AG04450 (cell line): ENCODE data around the gene PRM3. TPM values are rescaled to one million over a fixed set of nuclear protein-coding genes. Genes with fewer than 3 reads are reported as not detected.
"Not testable (repeated sequence)": the region's sequence is repeated elsewhere in the genome, so short reads cannot be mapped to it uniquely, and the experiment has no call there.

Experiments used
- CTCF ChIA-PET: fragments of 300-600, 350-600 bp; formaldehyde crosslinking; extraction: SDS; loops from one replicate; lab custom pipeline; 2022; ENCODE audit warnings: antibody characterized with exemption, inconsistent platforms; lab: Charles Lee
- POLR2A ChIA-PET: fragments of 350-600 bp; formaldehyde crosslinking; extraction: SDS; loops from one replicate; lab custom pipeline; 2021; ENCODE audit warnings: antibody characterized with exemption, inconsistent platforms; lab: Yijun Ruan, JAX
- DNase-seq: peaks from one replicate; pipeline ENCODE4 v3.0.0-alpha.2; 2011; ENCODE audit warnings: low read depth, low spot score
- H3K27ac ChIP-seq: one replicate; pipeline ENCODE4 v1.5.1; 2012; ENCODE audit warnings: low read depth, low read length, control low read depth
- H3K27me3 ChIP-seq: one replicate; pipeline ENCODE4 v1.6.0; 2012; ENCODE audit warnings: low read length; ENCODE audit not compliant: control insufficient read depth, insufficient read depth
- H3K4me3 ChIP-seq: 2 replicates; pipeline ENCODE4 v1.5.1; 2011; ENCODE audit warnings: mild to moderate bottlenecking, low read depth, low read length, control low read depth
- H3K9me3 ChIP-seq: 2 replicates; pipeline ENCODE4 v1.5.1; 2012; ENCODE audit warnings: low read length; ENCODE audit not compliant: control insufficient read depth, insufficient read depth
- polyA plus RNA-seq: library from polyadenylated mRNA; depleted of rRNA; stranded (reverse); fragments of >200 nt; gene quantifications from 2 replicates; pipeline ENCODE4 v1.2.3, GENCODE V29; 2011
- TF ChIP-seq, protein P1 (sequence below): IDR thresholded peaks from 2 replicates; pipeline ENCODE4 v1.5.1; 2011; ENCODE audit warnings: low read depth, low read length, control low read depth, inconsistent platforms

PRM3 gene
- polyA plus RNA-seq, 1 experiment = not detected

DNA sequence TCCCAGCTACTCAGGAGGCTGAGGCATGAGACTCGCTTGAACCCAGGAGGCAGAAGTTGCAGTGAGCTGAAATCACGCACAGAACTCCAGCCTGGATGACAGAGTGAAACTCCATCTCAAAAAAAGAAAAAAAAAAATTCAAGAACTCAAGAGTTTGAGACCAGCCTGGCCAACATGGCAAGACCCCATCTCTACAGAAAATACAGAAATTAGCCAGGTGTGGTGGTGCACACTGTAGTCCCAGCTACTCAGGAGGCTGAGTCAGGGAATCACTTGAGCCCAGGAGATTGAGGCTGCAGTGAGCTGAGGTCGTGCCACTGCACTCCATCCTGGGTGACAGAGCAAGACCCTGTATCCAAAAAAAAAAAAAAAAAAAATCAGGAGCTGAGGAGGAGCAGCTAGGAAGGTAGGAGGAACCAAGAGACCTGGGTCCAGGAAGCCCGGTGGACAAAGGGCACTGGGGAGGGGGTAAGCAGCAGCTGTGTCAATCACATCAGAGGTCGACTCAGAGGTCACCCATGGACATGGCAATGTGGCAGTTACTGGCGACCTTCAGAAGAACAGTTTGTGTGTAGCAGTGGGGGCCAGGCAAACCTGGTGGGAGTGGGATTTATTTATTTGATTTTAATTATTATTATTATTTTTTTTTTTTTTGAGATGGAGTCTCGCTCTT lies 18.8 kb upstream of the PRM3 start:
- H3K27ac ChIP-seq = no peak overlapping the region
- H3K9me3 ChIP-seq = no peaks in the 10 kb centered on the region
- no peak for DNase-seq
- H3K4me3 ChIP-seq = no peak overlapping the region
- TF ChIP-seq, protein P1, sequence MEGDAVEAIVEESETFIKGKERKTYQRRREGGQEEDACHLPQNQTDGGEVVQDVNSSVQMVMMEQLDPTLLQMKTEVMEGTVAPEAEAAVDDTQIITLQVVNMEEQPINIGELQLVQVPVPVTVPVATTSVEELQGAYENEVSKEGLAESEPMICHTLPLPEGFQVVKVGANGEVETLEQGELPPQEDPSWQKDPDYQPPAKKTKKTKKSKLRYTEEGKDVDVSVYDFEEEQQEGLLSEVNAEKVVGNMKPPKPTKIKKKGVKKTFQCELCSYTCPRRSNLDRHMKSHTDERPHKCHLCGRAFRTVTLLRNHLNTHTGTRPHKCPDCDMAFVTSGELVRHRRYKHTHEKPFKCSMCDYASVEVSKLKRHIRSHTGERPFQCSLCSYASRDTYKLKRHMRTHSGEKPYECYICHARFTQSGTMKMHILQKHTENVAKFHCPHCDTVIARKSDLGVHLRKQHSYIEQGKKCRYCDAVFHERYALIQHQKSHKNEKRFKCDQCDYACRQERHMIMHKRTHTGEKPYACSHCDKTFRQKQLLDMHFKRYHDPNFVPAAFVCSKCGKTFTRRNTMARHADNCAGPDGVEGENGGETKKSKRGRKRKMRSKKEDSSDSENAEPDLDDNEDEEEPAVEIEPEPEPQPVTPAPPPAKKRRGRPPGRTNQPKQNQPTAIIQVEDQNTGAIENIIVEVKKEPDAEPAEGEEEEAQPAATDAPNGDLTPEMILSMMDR = no peak
- ChIA-PET POLR2A (interaction anchor here (0.7 kb wide), 1 partner anchor 8 kb away, joined by 3 read pairs; no protein-coding TSS in a partner anchor), CTCF (no interaction called here)
- peaks cover 14% of the 10 kb centered on the region for H3K27me3 ChIP-seq

- TF ChIP-seq, protein P1 = no peak
- peaks cover 14% of the 10 kb centered on the region for H3K27me3 ChIP-seq
- DNase-seq = no peak
- H3K27ac ChIP-seq = no peak overlapping the region
- POLR2A ChIA-PET = no interaction called here
- no peak overlapping the region for H3K4me3 ChIP-seq
- CTCF ChIA-PET = interaction anchor here (0.7 kb wide), 1 partner anchor 36 kb away, joined by 3 read pairs; no protein-coding TSS in a partner anchor
- no peaks in the 10 kb centered on the region for H3K9me3 ChIP-seq
These were observed 17.8 kb upstream of the PRM3 start for GRCh38 chr16:11291091-11291703.

DNA sequence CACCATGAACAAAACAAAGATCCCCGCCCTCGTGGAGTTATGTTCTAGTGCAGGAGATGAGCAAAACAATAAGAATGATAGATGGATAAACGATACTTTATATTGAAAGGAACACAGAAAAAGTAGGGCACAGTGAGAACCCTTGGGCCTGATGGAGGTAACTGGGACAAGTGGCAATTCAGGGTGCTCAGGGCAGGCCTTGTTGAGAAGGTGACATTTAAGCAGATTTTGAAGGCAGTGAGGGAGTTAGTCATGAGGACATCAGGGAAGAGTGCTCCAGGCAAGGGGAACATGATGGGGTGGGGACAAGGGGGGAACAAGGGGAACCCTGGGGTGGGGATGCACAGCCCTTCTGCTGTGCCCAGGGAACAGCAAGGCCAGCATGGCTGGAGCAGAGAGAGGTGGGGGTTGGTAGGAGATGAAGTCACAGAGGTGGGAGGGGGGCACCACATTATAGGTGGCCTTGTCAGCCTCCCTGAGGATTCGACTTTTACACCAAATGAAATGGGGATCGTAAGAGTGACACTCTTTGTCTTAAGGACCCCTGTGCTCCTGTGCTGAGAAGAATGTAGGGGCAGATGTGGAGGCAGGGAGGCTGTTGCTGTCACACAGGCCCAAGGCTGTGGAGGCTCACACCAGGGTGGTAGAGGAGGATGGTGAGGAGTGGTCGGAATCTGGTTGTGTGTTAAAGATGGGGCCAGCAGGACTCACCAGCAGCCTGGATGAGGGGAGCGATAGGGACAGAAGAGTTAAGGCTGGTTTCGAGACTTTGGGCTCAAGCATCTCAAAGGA lies 16.9 kb upstream of the PRM3 start:
- DNase-seq = no peak
- Histone ChIP-seq H3K4me3 (no peak overlapping the region), H3K27me3 (peaks cover 12% of the 10 kb centered on the region), H3K9me3 (no peaks in the 10 kb centered on the region), H3K27ac (no peak overlapping the region)
- ChIA-PET CTCF (no interaction called here), POLR2A (no interaction called here)
- TF ChIP-seq, protein P1 = no peak

DNA sequence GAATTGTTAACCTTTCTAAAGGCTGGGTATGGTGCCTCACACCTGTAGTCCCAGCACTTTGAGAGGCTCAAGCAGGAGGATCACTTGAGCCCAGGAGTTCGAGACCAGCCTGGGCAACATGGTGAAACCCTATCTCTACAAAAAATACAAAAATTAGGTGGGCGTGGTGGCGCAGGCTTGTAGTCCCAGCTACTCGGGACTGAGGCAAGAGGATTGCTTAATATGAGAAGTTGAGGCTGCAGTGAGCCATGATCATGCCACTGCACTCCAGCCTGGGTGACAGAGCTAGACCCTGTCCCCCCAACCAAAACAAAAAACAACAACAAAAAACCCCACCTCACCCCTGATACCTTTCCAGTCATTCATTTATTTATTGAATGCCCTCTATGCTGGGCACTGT lies 16.3 kb upstream of the PRM3 start:
- CTCF ChIA-PET, H3K4me3 ChIP-seq, DNase-seq, POLR2A ChIA-PET, H3K27ac ChIP-seq, H3K9me3 ChIP-seq: not testable (repeated sequence)
- peaks cover 12% of the 10 kb centered on the region for H3K27me3 ChIP-seq

- Histone ChIP-seq H3K27ac (no peak overlapping the region), H3K4me3 (no peak overlapping the region), H3K27me3 (peaks cover 12% of the 10 kb centered on the region), H3K9me3 (no peaks in the 10 kb centered on the region)
- DNase-seq = no peak
- CTCF ChIA-PET = interaction anchor here (1.0 kb wide), 1 partner anchor 325 kb away, joined by 6 read pairs; no protein-coding TSS in a partner anchor
- TF ChIP-seq, protein P1 = no peak
- POLR2A ChIA-PET = no interaction called here
These were observed 15.8 kb upstream of the PRM3 start for GRCh38 chr16:11289202-11289601.
